ENCODE measurements around the gene HYDIN.
"Not testable (repeated sequence)": the region's sequence is repeated elsewhere in the genome, so short reads cannot be mapped to it uniquely, and the experiment has no call there.

- not testable (repeated sequence) for TF ChIP-seq ATF3 (IDR thresholded peaks at IDR 0.05); EGR1 (IDR thresholded peaks at IDR 0.05; ENCODE audit: low read depth in 2 of 2); CTCF (IDR thresholded peaks at IDR 0.05; ENCODE audit: low read depth, low read length, missing input control); RXRA (IDR thresholded peaks at IDR 0.05); TAF1 (conservative IDR thresholded peaks at IDR 0.05); MAX (IDR thresholded peaks at IDR 0.05); HNF4G (IDR thresholded peaks at IDR 0.05); ZBTB33 (IDR thresholded peaks at IDR 0.05); FOXA2 (IDR thresholded peaks at IDR 0.05); REST (IDR thresholded peaks at IDR 0.05)
Measured at GRCh38 chr16:70851299-70851698, 379.2 kb downstream of the HYDIN start.

Data from liver (tissue), 3 donors.